ENCODE measurements around the gene EOGT. TPM values are rescaled to one million over a fixed set of nuclear protein-coding genes. Genes with fewer than 3 reads are reported as not detected.
A peak's percentile ranks its signal among the peaks of the same experiment; 100 is the strongest.

EOGT gene
- polyA plus RNA-seq, 1 experiment: 29.4 TPM

DNA sequence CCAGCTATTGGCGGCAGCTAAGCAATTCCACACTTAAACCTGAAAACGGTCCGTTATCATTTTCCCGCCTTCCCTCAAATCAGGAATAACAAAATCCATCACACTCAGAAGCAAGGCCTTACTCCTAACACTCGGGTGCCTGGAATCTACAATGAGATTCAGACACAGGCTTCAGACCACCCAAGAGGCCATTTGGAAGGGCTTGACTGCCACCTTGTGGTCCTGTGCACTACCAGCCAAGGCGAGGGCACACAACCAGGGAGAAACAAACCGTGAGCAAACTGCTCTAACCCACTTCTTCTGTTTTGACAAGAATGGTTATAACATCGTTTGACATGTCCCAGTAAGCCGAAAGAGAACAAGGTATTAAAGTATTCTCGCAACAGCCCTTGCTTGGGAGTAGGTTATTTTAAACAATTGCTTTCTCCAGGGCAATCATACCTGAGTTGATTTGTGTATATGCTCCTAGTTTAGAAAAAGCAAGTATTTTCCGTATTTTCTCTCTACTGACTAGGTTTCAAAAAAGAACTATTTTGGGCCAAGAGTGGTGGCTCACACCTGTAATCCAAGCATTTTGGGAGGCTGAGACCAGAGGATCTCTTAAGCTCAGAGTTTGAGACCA is 41.0 kb downstream of the EOGT start:
- Histone ChIP-seq H3K4me3 (ENCODE audit: low read depth, low read length) (no peak overlapping the region), H3K9me3 (ENCODE audit: control insufficient read depth, insufficient read depth, low read length) (no peaks in the 10 kb centered on the region), H3K27ac (ENCODE audit: low read depth, low read length) (no peak overlapping the region), H3K27me3 (ENCODE audit: control insufficient read depth, insufficient read depth, low read length) (peaks cover 16% of the 10 kb centered on the region)
- CTCF ChIA-PET: interaction anchor here (0.6 to 2.0 kb wide), 10 partner anchors 13 to 2000 kb away, joined by 3 to 22 read pairs (median 3); no protein-coding TSS in a partner anchor
- POLR2A ChIA-PET: no interaction called here
- TF ChIP-seq, protein P1, sequence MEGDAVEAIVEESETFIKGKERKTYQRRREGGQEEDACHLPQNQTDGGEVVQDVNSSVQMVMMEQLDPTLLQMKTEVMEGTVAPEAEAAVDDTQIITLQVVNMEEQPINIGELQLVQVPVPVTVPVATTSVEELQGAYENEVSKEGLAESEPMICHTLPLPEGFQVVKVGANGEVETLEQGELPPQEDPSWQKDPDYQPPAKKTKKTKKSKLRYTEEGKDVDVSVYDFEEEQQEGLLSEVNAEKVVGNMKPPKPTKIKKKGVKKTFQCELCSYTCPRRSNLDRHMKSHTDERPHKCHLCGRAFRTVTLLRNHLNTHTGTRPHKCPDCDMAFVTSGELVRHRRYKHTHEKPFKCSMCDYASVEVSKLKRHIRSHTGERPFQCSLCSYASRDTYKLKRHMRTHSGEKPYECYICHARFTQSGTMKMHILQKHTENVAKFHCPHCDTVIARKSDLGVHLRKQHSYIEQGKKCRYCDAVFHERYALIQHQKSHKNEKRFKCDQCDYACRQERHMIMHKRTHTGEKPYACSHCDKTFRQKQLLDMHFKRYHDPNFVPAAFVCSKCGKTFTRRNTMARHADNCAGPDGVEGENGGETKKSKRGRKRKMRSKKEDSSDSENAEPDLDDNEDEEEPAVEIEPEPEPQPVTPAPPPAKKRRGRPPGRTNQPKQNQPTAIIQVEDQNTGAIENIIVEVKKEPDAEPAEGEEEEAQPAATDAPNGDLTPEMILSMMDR (IDR thresholded peaks at IDR 0.05; ENCODE audit: low read depth, low read length): peak; percentile 80
- no peak for DNase-seq (ENCODE audit: low read depth, low spot score)

DNA sequence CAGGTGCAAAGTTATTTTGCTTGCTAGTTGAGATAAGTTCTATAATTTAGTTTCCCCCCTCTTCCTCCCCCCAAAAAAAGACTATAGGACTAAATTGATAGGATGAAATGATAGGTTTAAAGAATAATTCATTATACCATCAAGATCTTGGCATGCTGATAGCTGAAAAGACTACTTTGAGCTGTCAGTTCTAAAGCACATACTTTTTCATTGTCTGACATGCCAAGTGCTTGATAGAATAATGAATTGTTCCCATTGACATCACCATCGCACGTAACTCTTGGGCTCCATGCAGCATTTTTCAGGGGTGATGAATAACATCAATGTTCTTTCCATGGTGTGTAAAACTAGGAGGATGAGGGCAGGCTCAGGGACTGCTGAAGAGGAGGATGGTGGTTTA is 48.8 kb downstream of the EOGT start:
- TF ChIP-seq, protein P1 (IDR thresholded peaks at IDR 0.05; ENCODE audit: low read depth, low read length): no peak
- H3K27ac ChIP-seq (ENCODE audit: low read depth, low read length): no peak overlapping the region
- no peaks in the 10 kb centered on the region for H3K9me3 ChIP-seq (ENCODE audit: control insufficient read depth, insufficient read depth, low read length)
- H3K4me3 ChIP-seq (ENCODE audit: low read depth, low read length): no peak overlapping the region
- POLR2A ChIA-PET: no interaction called here
- CTCF ChIA-PET: no interaction called here
- DNase-seq (ENCODE audit: low read depth, low spot score): no peak
- peaks cover 17% of the 10 kb centered on the region for H3K27me3 ChIP-seq (ENCODE audit: control insufficient read depth, insufficient read depth, low read length)

DNA sequence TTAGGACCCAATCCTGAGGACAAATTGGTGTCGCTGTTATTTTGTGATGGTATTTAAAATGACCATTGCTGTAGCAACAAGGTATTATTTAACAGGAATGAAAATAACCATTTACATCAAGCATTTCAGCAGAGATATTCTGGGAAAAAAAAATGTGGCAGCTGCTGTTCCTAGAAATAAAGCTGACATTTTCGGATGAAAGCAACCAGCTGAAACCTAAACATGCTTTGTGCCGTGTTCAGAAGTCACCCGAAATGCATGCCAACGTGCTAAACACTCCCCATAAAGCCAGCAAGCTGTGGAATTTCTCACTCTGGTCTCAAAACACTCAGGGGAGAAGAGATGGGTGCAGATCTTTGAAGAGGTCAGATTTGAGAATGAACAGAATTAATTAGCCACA is 49.6 kb downstream of the EOGT start:
- H3K27ac ChIP-seq (ENCODE audit: low read depth, low read length): no peak overlapping the region
- no peaks in the 10 kb centered on the region for H3K9me3 ChIP-seq (ENCODE audit: control insufficient read depth, insufficient read depth, low read length)
- DNase-seq (ENCODE audit: low read depth, low spot score): no peak
- H3K27me3 ChIP-seq (ENCODE audit: control insufficient read depth, insufficient read depth, low read length): peaks cover 11% of the 10 kb centered on the region
- CTCF ChIA-PET: no interaction called here
- TF ChIP-seq, protein P1 (IDR thresholded peaks at IDR 0.05; ENCODE audit: low read depth, low read length): no peak
- POLR2A ChIA-PET: no interaction called here
- H3K4me3 ChIP-seq (ENCODE audit: low read depth, low read length): no peak overlapping the region

DNA sequence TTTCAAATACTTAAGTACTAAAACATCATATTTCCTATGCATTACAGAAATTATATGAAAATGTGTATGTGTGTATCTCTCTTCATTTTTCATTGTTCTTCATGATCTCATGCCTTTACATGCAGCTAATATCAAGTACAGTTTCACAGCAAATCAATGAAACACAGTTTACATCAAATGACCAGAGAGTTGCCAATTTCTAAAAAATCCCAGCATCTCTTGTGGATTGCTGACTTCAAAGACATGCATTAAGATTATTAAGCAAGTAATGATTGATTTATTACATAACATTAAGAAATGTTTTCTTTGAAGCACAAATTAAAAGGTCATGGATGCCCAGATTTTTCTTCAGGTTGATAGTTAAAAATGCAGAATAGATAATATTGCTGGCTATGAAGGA is 50.1 kb downstream of the EOGT start:
- CTCF ChIA-PET: no interaction called here

DNA sequence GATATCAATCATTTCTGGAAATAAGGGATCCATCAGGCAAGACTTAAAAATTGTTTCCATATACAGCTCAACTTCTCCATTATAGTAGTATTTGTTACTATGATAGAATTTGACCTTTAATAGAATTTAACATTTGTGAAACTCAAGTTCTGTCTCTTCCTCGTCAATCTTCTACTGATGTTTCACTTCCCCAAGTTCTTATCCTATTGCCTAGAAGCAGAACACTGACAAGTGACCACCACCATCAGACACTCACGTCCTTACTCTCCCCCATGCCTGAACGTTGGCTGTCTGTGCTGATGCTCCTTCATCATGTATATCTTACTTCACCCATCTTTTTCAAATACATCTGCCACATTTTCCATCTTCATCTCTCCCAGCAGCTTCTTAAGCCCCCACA is 54.6 kb downstream of the EOGT start:
- no peak for DNase-seq (ENCODE audit: low read depth, low spot score)
- CTCF ChIA-PET: no interaction called here
- POLR2A ChIA-PET: no interaction called here
- Histone ChIP-seq H3K9me3 (ENCODE audit: control insufficient read depth, insufficient read depth, low read length) (no peaks in the 10 kb centered on the region), H3K27ac (ENCODE audit: low read depth, low read length) (no peak overlapping the region), H3K4me3 (ENCODE audit: low read depth, low read length) (no peak overlapping the region), H3K27me3 (ENCODE audit: control insufficient read depth, insufficient read depth, low read length) (peaks cover 8% of the 10 kb centered on the region)
- TF ChIP-seq, protein P1 (IDR thresholded peaks at IDR 0.05; ENCODE audit: low read depth, low read length): no peak

More for the DNA sequence above, 50.1 kb downstream of the EOGT start:
- no peak for DNase-seq (ENCODE audit: low read depth, low spot score)
- TF ChIP-seq, protein P1 (IDR thresholded peaks at IDR 0.05; ENCODE audit: low read depth, low read length): no peak
- no peaks in the 10 kb centered on the region for H3K9me3 ChIP-seq (ENCODE audit: control insufficient read depth, insufficient read depth, low read length)
- POLR2A ChIA-PET: no interaction called here
- H3K27ac ChIP-seq (ENCODE audit: low read depth, low read length): no peak overlapping the region
- no peak overlapping the region for H3K4me3 ChIP-seq (ENCODE audit: low read depth, low read length)
- H3K27me3 ChIP-seq (ENCODE audit: control insufficient read depth, insufficient read depth, low read length): peaks cover 9% of the 10 kb centered on the region
